Measurements from ENCODE around the gene VAV2. TPM values are rescaled to one million over a fixed set of nuclear protein-coding genes. Genes with fewer than 3 reads are reported as not detected.

The VAV2 gene
- total and polyA plus RNA-seq, 7 donors = 3.8 to 23.3 (median 7.2) TPM

DNA sequence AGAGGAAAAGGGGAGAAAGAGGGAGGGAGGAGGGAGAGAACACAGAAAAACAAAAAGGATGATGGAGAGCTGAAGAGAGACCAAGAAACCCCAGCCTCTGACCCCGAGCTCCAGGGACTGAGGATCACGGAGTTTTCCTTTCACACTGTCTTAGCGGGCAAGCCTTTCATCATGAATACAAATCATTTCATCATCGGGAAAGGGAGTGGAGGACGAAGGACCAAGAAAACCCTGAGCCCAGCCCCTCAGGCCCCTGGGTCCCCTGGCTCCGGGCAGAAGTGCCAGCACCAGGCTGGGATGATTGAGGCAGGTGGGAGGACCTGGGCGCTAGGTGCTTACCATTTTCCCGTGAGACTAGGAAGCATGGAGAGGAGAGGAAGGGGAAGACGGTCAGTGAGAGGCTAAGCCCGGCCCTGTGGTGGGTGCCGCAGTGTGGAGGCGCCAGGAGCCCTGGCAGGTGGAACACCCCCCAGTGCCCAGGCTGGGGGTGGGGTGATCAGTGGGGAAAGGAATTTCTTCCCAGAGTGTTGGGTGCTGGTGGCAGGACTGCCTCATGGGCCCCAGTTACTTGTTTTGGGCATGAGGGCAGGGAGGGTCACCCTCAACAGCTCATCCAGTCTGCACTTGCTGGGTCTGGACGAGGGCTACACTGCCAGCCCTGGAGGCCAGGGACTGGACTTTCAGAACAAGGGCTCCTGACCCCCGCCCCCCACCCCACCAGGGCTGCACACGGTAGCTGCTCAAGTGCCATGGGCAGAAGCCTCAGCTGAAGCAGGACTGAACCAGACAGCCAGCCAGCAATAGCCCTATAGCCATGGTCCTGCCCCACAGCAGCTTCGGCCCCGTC lies 205.0 kb downstream of the VAV2 start:
- intact Hi-C loops (cut with DNase I) = no loop called here
- no peak overlapping the region for H3K27ac ChIP-seq

DNA sequence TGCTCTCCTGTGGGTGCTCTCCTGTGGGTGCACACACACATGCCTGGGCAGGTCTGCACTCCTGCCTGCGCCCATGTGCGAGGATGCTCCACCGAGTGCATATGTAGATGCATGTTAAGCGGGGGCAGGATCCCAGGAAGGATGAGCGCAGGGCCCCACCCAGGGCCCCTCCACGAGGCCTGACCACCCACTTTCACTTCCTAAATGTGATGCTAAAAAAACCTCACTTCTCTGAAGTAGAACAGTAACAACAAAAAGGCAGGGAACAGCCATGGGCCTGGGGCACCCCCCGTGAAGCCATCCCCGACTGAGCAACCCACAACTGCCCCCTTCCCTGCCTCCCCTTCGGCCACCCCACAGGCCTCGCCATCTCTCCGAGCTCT lies 205.8 kb downstream of the VAV2 start:
- Histone ChIP-seq H3K27me3 (no peaks in the 10 kb centered on the region), H3K27ac (no peak overlapping the region), H3K4me3 (no peak overlapping the region), H3K36me3 (peaks cover 0 to 7% (median 0%) of the 10 kb centered on the region in 4 donors), H3K9me3 (no peaks in the 10 kb centered on the region), H3K4me1 (peaks cover 0 to 14% (median 3%) of the 10 kb centered on the region in 4 donors)
- TF ChIP-seq, protein P1, sequence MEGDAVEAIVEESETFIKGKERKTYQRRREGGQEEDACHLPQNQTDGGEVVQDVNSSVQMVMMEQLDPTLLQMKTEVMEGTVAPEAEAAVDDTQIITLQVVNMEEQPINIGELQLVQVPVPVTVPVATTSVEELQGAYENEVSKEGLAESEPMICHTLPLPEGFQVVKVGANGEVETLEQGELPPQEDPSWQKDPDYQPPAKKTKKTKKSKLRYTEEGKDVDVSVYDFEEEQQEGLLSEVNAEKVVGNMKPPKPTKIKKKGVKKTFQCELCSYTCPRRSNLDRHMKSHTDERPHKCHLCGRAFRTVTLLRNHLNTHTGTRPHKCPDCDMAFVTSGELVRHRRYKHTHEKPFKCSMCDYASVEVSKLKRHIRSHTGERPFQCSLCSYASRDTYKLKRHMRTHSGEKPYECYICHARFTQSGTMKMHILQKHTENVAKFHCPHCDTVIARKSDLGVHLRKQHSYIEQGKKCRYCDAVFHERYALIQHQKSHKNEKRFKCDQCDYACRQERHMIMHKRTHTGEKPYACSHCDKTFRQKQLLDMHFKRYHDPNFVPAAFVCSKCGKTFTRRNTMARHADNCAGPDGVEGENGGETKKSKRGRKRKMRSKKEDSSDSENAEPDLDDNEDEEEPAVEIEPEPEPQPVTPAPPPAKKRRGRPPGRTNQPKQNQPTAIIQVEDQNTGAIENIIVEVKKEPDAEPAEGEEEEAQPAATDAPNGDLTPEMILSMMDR (IDR thresholded peaks at IDR 0.05) = no peak
- no peak for TF ChIP-seq POLR2AphosphoS5 (IDR thresholded peaks at IDR 0.05)
- no peak for TF ChIP-seq POLR2A (IDR thresholded peaks at IDR 0.05)
- TF ChIP-seq EP300 (IDR thresholded peaks at IDR 0.05) = no peak
- no peak for DNase-seq
- WGBS, 2 donors = 67 to 88% methylated on average over 11 of the region's 11 CpGs
- intact Hi-C loops (cut with DNase I) = no loop called here

More for the DNA sequence above, 205.0 kb downstream of the VAV2 start:
- 78 to 81% methylated on average over 17 of the region's 17 CpGs for WGBS, 2 donors
- Histone ChIP-seq H3K27me3 (no peaks in the 10 kb centered on the region), H3K4me1 (peaks cover 0 to 14% (median 3%) of the 10 kb centered on the region in 4 donors), H3K9me3 (no peaks in the 10 kb centered on the region), H3K4me3 (no peak overlapping the region), H3K36me3 (peaks cover 0 to 7% (median 0%) of the 10 kb centered on the region in 4 donors)
- DNase-seq = no peak
- no peak for TF ChIP-seq EP300 (IDR thresholded peaks at IDR 0.05)

DNA sequence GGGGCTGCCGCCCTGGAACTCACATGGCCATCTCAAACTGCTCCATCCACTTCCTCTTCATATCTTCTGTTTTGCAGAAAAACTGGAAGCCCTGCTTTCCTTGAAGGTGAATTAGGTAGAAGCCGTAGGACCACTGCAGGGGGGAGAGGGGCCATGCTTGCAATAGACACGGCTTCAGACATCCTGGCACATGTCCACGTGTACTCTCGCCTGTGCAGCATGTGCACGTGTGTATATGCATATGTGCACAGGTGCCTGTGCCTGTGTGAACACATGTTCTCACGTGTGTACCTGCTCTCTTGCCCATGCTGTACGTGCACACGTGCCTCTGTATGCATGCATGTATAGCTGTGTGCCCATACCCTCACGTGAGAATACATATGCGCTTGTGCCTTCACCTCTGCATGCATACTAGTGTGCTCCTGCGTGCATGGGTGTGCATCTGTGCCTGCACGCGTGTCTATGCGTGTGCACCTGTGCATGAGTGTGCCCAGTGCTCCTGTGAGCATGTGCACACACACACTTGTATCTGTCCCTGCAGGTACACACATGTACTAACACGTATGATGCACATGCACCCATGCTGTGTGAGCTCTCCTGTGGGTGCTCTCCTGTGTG lies 206.3 kb downstream of the VAV2 start:
- Histone ChIP-seq H3K4me3 (no peak overlapping the region), H3K9me3 (no peaks in the 10 kb centered on the region), H3K4me1 (peaks cover 0 to 14% (median 3%) of the 10 kb centered on the region in 4 donors), H3K36me3 (peaks cover 0 to 6% (median 0%) of the 10 kb centered on the region in 4 donors), H3K27me3 (no peaks in the 10 kb centered on the region), H3K27ac (no peak overlapping the region)
- WGBS, 2 donors = 91 to 93% methylated on average over 16 of the region's 16 CpGs
- TF ChIP-seq, protein P1 (IDR thresholded peaks at IDR 0.05) = no peak
- TF ChIP-seq POLR2AphosphoS5 (IDR thresholded peaks at IDR 0.05) (no peak), POLR2A (IDR thresholded peaks at IDR 0.05) (no peak), EP300 (IDR thresholded peaks at IDR 0.05) (no peak)
- DNase-seq = no peak
- intact Hi-C loops (cut with DNase I) = no loop called here

DNA sequence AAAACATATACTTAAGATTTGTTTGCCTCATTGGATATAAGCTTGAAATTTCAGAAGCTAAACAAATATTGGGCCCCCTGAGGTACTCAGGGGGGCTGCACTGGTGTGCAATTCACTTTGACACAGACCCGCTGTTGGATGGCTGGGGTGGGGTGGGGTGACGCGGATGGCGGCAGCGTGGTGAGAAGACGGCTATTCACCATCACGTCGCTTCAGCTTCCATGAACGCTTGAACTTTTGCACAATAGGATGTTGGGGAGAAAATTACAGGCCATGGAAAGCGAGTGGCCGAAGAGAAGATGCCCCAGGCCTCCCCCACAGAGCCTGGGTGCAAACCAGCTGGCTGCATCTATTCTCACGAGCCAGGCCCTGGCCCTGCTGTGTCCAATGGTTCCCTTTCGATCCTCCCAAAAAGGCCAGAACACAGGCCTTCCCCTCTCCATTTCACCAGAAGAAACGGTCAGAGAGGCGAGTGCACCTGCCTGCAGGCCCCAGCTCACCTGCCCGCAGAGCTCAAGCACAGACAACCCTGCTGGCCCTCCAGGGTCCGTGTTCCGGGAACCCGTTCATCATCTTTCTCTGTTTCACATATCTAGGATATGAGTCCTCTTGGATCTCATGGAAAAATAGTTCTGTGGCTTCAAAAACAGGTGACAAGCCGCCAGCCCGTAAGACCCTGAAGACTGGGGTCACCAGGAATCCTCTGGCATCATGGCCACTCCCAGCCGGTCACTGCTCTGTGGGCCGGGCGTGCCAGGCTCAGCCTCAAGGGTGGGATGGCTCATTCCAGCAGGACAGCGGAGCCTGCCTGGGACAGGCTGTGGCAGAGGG lies 207.2 kb downstream of the VAV2 start:
- no peak for DNase-seq
- intact Hi-C loops (cut with DNase I) = no loop called here
- 95 to 96% methylated on average over 25 of the region's 25 CpGs for WGBS, 2 donors
- H3K27me3 ChIP-seq = no peaks in the 10 kb centered on the region
- no peaks in the 10 kb centered on the region for H3K36me3 ChIP-seq
- H3K4me3 ChIP-seq = no peak overlapping the region
- H3K27ac ChIP-seq = no peak overlapping the region
- no peaks in the 10 kb centered on the region for H3K9me3 ChIP-seq
- H3K4me1 ChIP-seq = peaks cover 0 to 14% (median 2%) of the 10 kb centered on the region in 4 donors
- TF ChIP-seq EP300 (IDR thresholded peaks at IDR 0.05) (no peak), POLR2AphosphoS5 (IDR thresholded peaks at IDR 0.05) (no peak), POLR2A (IDR thresholded peaks at IDR 0.05) (no peak)
- TF ChIP-seq, protein P1 (IDR thresholded peaks at IDR 0.05) = no peak

Measured in sigmoid colon (tissue), 7 donors.